ENCODE measurements around the gene SDE2. TPM values are rescaled to one million over a fixed set of nuclear protein-coding genes. Genes with fewer than 3 reads are reported as not detected.

SDE2 gene
- total and polyA plus RNA-seq, 2 of the 8 experiments (the other 6 are each of a cell fraction or from before 2014, with no cell fraction given): 8.5 to 16.7 TPM

- TF ChIP-seq CHD7 (IDR thresholded peaks at IDR 0.05; ENCODE audit: insufficient replicate concordance, low read length) (no peak), POU5F1 (IDR thresholded peaks at IDR 0.05; ENCODE audit: low read depth, low read length) (no peak), EGR1 (IDR thresholded peaks at IDR 0.05; ENCODE audit: borderline replicate concordance, low read depth, low read length) (no peak), TEAD4 (IDR thresholded peaks at IDR 0.05; ENCODE audit: low read depth, low read length) (no peak), GABPA (IDR thresholded peaks at IDR 0.05; ENCODE audit: borderline replicate concordance, insufficient read depth, low read length) (no peak), SP2 (IDR thresholded peaks at IDR 0.05; ENCODE audit: low read length) (no peak), POLR2A (IDR thresholded peaks at IDR 0.05; ENCODE audit: control extremely low read depth in 1 of 2, low read depth in 2 of 2, low read length in 2 of 2) (no peak)
Observed at GRCh38 chr1:226033991-226034390, 34.8 kb upstream of the SDE2 start (continued).

All from H1 (cell line).